IPS-18a (cell line): Measurements from ENCODE around the gene MED13L.
"Not testable (repeated sequence)": the region's sequence is repeated elsewhere in the genome, so short reads cannot be mapped to it uniquely, and the experiment has no call there.

Source experiments
- H3K27ac ChIP-seq: one replicate; pipeline ENCODE4 v1.5.1; 2013; ENCODE audit warnings: low read length
- H3K27me3 ChIP-seq: one replicate; pipeline ENCODE4 v1.6.1; 2013; ENCODE audit warnings: mild to moderate bottlenecking, low read length; ENCODE audit not compliant: control insufficient read depth, insufficient read depth
- H3K36me3 ChIP-seq: one replicate; pipeline ENCODE4 v1.6.1; 2013; ENCODE audit warnings: low read depth, low read length; ENCODE audit not compliant: control insufficient read depth
- H3K4me1 ChIP-seq: one replicate; pipeline ENCODE4 v1.6.1; 2013; ENCODE audit warnings: low read depth, low read length; ENCODE audit not compliant: control insufficient read depth
- H3K4me3 ChIP-seq: one replicate; pipeline ENCODE4 v1.5.1; 2013; ENCODE audit warnings: low read length
- H3K9ac ChIP-seq: one replicate; pipeline ENCODE4 v1.6.1; 2013; ENCODE audit warnings: mild to moderate bottlenecking, low read length, moderate library complexity
- H3K9me3 ChIP-seq: one replicate; pipeline ENCODE4 v1.6.1; 2013; ENCODE audit warnings: low read depth, low read length; ENCODE audit not compliant: control insufficient read depth

Gene MED13L

GRCh38 chr12:116053479-116054200, 223.9 kb downstream of the MED13L start:
- Histone ChIP-seq H3K36me3 (no peaks in the 10 kb centered on the region), H3K27ac (no peak overlapping the region), H3K4me1 (no peaks in the 10 kb centered on the region), H3K9me3 (no peaks in the 10 kb centered on the region), H3K4me3 (no peak overlapping the region), H3K27me3 (no peaks in the 10 kb centered on the region), H3K9ac (no peak overlapping the region)

- Histone ChIP-seq H3K36me3 (no peaks in the 10 kb centered on the region), H3K4me1 (no peaks in the 10 kb centered on the region), H3K27ac (no peak overlapping the region), H3K27me3 (no peaks in the 10 kb centered on the region), H3K4me3 (no peak overlapping the region), H3K9ac (no peak overlapping the region), H3K9me3 (no peaks in the 10 kb centered on the region)
Measured at GRCh38 chr12:116050275-116050674, 227.2 kb downstream of the MED13L start.

DNA sequence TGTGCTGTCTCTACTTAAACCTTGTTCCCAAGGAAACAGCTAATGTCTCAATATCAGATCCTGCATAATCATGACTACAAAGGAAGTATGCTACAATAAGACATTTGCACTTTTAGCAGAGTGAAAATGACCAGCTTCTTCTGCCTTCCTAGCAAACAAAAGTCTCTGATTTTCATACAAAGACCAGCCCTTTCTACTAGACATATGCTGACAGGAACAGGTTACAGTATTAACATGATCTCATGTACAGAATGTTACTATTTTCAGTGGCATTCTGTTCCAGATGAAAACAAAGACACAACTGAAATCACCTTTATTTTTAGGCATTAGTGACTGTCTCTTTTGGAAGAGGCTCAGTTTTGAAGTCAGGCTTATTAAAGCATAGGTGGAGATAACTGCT, 228.6 kb downstream of the MED13L start:
- Histone ChIP-seq H3K27ac (no peak overlapping the region), H3K4me3 (no peak overlapping the region), H3K4me1 (no peaks in the 10 kb centered on the region)

GRCh38 chr12:116046039-116046438, 231.5 kb downstream of the MED13L start:
- H3K4me1 ChIP-seq, result no peaks in the 10 kb centered on the region
- H3K9ac ChIP-seq, result no peak overlapping the region
- H3K27ac ChIP-seq, result no peak overlapping the region
- no peaks in the 10 kb centered on the region for H3K27me3 ChIP-seq
- no peak overlapping the region for H3K4me3 ChIP-seq
- no peaks in the 10 kb centered on the region for H3K36me3 ChIP-seq
- no peaks in the 10 kb centered on the region for H3K9me3 ChIP-seq

More for the DNA sequence above, 228.6 kb downstream of the MED13L start:
- Histone ChIP-seq H3K9ac (no peak overlapping the region), H3K27me3 (no peaks in the 10 kb centered on the region), H3K36me3 (no peaks in the 10 kb centered on the region), H3K9me3 (no peaks in the 10 kb centered on the region)

DNA sequence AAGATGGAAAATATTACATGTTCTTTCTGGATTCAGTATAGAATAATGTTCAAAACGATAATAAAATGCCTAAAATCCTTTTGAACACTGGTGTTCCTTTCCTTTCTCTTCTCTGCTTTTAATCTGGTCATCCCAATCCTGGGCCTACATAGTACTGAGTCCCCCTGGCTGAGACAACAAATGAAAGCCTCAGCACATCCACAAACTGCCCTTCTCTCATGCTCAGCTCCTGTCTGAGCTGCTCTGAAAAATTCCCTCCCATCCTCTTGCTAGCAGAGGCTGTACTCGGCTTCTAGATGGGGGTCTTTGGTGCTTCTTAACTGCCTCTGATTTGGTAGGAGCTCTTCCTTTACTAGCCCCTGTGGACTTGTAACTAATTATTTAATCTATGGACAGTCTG, 232.3 kb downstream of the MED13L start:
- Histone ChIP-seq H3K27ac (no peak overlapping the region), H3K36me3 (no peaks in the 10 kb centered on the region), H3K4me3 (no peak overlapping the region), H3K27me3 (no peaks in the 10 kb centered on the region), H3K4me1 (no peaks in the 10 kb centered on the region), H3K9me3 (no peaks in the 10 kb centered on the region), H3K9ac (no peak overlapping the region)

- H3K27me3 ChIP-seq, result no peaks in the 10 kb centered on the region
- H3K4me1 ChIP-seq, result no peaks in the 10 kb centered on the region
- H3K9me3 ChIP-seq, result no peaks in the 10 kb centered on the region
- no peak overlapping the region for H3K27ac ChIP-seq
- no peak overlapping the region for H3K9ac ChIP-seq
- no peaks in the 10 kb centered on the region for H3K36me3 ChIP-seq
- H3K4me3 ChIP-seq, result no peak overlapping the region
Measured at GRCh38 chr12:116043659-116044535, 233.6 kb downstream of the MED13L start.

- Histone ChIP-seq H3K4me3 (no peak overlapping the region), H3K9me3 (no peaks in the 10 kb centered on the region), H3K9ac (no peak overlapping the region), H3K27ac (no peak overlapping the region), H3K4me1 (no peaks in the 10 kb centered on the region), H3K27me3 (no peaks in the 10 kb centered on the region), H3K36me3 (no peaks in the 10 kb centered on the region)
Measured at GRCh38 chr12:116040402-116040801, 237.1 kb downstream of the MED13L start.

DNA sequence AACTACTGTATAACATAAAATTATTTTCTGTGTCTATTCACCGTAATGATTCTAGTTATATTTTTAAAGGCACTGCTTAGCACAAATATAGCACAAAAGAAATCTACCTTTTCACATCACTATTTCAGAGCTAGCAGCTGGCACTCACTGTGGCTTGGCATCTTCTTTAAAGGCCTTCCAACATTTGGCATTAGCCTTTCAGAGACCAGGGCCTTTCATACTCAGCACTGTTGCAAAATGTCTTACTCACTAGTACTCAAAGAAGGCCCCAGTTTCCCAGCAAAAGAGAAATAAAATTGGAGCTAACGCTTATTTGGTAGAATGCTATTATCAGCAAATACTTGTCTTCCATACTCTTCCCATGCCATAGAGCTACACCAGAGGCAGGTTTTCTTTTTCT, 238.4 kb downstream of the MED13L start:
- H3K27me3 ChIP-seq, result no peaks in the 10 kb centered on the region
- H3K9me3 ChIP-seq, result no peaks in the 10 kb centered on the region
- H3K36me3 ChIP-seq, result no peaks in the 10 kb centered on the region
- H3K4me3 ChIP-seq, result no peak overlapping the region
- H3K4me1 ChIP-seq, result no peaks in the 10 kb centered on the region
- no peak overlapping the region for H3K27ac ChIP-seq
- no peak overlapping the region for H3K9ac ChIP-seq

GRCh38 chr12:116037941-116038837, 239.3 kb downstream of the MED13L start:
- Histone ChIP-seq H3K27me3 (no peaks in the 10 kb centered on the region), H3K9ac (no peak overlapping the region), H3K4me3 (no peak overlapping the region), H3K9me3 (no peaks in the 10 kb centered on the region), H3K4me1 (no peaks in the 10 kb centered on the region), H3K27ac (no peak overlapping the region), H3K36me3 (no peaks in the 10 kb centered on the region)

DNA sequence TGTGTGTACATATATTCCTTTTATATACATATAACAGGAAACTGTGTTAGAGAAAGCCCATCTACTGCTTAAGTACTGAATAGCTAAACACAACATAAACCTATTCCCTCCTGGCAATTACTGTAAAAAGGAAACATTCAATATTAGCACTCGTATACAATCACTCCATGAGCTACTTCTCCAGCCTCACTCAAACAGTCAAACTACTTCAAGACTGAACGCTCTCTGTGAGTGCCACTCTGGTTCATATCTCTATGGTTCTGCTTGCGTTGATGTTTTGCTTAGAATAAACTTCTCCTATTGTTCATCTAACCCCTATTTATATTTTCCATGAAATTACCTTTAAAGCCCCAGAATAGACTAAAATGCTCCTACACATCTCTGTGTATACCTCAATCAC, 243.7 kb downstream of the MED13L start:
- Histone ChIP-seq H3K27me3 (no peaks in the 10 kb centered on the region), H3K27ac (no peak overlapping the region), H3K9me3 (no peaks in the 10 kb centered on the region), H3K4me1 (no peaks in the 10 kb centered on the region), H3K4me3 (no peak overlapping the region), H3K9ac (no peak overlapping the region), H3K36me3 (no peaks in the 10 kb centered on the region)

DNA sequence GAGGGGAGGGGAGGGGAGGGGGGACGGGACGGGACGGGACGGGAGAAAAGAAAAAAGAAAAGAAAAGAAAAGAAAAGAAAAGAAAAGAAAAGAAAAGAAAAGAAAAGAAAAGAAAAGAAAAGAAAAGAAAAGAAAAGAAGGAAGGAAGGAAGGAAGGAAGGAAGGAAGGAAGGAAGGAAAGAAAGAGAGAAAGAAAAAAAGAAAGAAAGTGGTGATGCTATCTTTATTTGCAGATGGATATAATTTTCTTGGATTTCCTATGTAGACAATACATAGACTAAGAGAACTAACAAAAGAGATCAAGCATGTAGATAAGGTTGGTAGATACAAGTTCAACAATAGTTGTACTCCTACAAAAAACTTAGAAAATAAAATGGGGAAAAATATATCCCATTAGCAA, 245.9 kb downstream of the MED13L start:
- not testable (repeated sequence) for H3K36me3 ChIP-seq, H3K27ac ChIP-seq, H3K4me3 ChIP-seq, H3K4me1 ChIP-seq, H3K9ac ChIP-seq, H3K9me3 ChIP-seq, H3K27me3 ChIP-seq
